ENCODE data around the gene PAX5.

Gene PAX5

DNA sequence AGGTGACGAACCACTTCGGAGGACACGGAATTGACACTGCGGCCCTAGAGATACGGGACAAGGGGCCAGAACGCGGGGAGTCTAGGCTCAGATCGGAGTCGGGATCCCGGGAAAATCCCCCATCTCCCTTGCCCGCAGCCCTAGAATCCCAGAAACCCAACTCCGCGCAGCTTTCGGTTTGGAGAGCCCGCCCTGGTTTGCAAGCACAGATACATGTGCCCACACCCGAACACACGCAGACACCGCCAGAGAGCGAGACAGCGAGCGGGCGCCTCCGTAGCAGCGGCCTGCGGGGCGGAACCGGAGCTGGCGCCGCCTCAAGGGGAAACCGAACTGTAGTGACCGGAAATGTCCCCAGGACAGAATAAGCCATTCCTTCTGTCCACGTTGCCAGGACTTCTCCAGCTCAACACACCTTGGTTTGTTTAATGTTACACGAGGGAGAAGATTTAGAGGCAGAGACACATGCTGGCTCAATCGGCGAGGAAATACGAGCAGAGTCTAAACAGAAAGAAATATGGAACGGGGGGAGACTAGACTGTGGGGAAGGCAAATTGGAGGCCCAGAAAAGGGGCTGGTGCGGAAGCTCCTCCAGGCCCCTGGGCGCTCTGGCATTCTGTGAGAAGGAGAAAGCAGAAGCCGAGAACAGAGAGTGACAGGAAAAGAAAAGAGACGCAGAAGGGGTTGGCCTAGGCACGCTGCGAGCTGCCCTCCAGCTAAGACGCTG, 2.9 kb upstream of the PAX5 start:
- DNase-seq = peak; percentile 86

DNA sequence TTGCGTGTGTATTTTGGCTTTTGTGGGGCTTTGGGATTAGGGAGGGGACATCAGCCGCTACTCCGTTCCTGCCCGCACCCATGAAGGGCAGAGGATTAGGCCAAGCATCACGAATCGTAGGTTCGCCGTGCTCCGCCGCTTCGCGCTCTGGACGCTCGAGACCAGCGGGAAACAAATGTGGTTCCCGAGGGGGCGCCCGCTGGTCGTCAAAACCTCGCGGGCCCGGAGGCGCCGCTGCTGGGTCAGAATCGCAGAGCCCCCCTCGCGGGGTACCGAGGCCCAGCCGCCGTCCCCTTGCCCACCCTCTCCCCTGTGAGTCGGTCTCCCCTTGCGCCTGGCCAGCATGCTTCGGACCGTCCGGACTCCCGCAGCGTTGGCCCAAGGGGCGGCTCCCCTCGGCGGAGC, 2.3 kb upstream of the PAX5 start:
- peak; percentile 72 for DNase-seq

DNA sequence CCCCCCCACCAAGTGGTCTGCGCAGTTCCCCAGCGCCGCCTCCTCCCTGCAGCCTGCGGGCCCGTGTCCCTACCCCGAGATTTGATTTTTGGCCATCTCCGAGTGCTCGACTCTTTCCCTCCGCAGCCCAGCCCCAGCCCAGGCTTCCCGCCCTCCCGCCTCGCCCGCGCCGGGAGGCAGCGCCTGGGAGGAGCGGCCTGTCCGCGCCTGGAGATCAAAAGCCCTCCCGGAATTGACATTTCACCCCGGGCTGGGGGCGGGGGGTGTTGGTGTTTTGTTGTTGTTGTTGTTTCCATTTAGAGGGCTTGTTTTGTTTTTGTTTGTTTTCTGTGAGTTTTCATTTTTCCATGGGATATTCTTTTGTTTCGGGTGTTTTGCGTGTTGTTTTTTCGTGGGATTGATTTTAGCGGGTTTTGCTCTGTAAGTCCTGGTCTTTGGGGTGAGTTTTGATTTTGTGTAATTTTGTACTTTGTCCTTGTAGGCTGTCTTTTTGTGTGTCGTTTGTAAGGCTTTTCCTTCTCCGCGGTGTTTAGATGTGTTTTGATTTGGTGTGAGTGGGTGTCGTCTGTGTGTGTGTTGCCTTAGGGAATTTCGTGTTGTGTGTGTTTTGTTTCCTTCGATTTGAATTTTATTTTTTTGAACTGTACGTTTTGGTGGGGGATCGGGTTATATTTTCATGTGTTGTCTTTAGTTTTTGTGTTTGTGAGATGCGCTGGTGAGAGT, 1.7 kb upstream of the PAX5 start:
- peak; percentile 65 for DNase-seq

DNA sequence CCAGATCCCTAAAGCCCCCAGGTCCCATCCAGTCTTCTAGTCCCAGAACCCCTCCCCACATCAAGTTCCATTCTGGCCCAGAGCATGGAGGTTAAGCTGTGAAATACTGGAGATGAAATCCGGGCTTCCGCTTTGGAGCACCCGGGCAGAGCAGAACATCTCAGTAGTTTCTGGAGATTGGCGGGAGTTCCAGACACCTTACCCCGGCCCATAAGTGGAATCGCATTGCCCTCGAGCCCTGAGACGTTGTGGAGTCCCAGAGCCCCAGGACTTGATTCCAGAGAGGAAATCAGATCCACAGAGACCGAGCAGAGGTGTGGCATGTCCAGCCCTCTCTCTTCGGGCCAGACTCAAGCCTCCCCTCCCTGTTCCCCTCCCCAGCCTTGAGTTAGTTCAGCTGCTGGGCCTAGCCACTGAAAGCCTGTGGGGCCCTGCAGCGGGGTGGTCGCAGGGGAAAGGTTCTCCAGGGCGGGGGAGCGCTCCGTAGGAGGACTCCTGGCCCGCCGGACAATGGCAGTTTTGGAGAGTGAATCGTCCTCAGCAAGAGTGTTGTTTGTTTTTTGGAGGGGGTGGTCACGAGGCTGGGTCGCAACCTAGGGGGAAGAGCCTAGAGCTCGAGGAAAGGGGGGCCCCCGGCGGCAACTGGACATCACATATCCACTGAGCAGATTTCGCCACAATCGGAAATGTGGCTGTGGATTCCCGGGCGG, 1.0 kb upstream of the PAX5 start:
- peak; percentile 75 for DNase-seq

DNA sequence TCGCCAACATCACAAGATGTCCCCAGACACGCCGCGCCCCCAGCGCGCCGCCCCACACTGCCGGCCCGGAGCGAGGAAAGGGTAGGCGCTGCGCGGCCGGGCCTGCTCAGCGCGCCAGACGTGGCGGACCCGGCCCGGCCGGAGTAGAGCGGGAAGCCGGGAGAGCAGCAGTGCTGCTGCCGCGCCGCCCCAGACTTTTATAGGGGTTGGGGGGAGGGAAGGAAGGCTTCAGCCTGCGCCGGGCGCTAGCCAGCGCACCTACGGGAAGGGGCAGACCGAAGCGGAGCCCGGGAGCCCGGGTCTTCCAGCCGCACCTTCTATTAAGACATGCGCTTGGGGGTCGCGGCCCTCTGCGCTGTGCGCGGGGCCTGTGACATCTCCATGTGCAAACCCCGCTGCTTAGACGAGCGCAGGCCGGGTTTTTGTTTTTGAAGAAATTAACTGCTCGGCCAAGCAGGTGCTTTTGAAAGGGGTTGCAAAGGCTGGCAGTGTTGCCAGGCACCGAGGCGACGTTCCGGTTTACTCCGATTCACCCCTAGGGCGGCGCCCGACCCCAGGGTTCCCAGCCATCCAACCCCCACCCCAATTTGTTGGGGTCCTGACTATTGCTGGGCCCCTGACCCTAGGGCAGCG, 353 bp upstream of the PAX5 start:
- DNase-seq = peak; percentile 80

DNA sequence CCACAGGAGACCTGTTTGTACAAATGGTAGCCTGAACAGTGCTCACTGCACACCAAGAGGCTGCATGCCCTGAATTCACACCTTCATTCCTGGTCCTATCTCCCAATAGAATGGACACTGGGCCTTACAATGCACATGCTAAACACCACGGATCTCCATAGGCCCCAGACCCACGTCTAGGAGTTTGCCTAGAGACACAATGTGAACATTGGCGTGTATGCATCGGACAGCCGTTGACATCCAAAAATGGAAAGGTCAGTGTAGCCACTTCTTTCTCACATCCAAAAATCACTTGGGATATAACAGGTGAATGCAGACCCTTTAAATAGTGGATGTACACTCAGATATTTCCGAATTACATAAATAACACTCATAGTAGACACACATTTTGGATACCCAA, 927 bp downstream of the PAX5 start:
- DNase-seq = no peak

DNA sequence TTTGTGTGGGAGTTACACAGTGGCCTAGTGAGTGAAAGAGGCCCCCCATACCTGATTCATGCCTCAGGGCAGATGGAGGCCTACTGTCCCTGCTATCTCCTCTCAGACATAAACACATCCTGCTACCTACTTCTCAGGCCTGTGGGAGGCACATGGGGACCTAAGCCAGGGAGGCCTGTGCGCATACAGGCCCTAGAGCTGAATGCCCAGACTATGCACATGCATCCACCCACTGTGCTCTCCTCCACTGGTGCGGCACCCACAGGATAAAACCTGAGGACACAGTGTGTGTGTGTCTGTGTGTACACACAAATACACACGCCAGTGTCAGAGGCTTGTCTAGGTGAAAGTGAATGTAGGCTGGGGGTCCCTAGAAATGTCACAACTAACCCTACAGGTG, 1.4 kb downstream of the PAX5 start:
- DNase-seq = peak; percentile 19

DNA sequence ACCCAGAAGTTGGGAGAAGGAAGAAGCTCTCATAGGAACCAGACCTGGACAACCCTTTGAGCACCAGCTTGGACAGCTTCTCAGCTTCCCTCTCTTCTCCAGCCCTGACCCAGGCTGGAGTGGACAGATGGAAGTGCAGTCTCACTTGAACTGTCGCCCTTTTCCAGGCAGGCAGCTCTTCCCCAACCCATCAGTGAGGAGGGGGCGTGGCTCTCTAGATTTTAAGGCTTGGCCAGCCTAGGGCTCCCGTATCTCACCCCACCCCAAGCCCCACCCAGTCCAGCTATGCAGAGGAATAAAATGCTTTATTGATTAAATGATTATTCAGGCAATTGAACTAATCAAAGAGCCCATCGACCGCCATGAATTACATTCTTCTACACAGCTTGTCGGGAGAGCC, 2.2 kb downstream of the PAX5 start:
- DNase-seq = no peak

DNA sequence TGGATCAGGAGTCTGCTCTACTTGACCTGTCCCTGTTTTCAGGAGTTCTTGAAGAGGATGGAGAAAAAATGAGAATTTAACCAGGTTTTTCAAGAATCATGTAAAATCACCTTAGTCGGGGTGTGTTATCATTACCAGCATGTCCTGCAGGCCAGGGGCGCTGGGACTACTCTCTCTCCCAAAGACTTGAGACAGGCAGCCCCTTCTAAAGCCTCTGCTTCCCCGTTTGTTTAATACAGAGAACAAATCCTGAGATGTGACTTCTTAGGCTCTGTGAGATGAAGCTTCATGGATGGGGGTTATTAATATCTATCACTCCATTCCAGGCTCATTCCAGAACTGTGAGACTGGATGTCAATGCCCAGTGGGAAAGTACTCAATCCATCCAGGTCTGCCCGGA, 3.0 kb downstream of the PAX5 start:
- DNase-seq = no peak

DNA sequence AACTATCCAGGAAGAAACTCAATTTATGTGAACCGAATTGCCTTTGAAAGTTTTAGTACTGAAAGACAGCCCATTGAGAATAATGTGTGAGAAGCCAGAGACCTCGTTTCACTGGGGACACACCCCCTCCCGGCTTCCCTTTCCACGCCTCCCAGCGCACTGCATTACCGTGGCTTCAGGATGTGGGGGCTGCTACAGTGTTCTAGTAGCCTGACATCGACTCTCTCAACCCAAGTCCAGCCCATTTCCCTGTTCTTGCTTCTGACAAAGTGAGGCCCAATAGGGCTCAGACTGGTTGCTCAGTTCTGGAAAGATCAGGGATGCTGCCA, 3.5 kb downstream of the PAX5 start:
- DNase-seq = no peak

DNA sequence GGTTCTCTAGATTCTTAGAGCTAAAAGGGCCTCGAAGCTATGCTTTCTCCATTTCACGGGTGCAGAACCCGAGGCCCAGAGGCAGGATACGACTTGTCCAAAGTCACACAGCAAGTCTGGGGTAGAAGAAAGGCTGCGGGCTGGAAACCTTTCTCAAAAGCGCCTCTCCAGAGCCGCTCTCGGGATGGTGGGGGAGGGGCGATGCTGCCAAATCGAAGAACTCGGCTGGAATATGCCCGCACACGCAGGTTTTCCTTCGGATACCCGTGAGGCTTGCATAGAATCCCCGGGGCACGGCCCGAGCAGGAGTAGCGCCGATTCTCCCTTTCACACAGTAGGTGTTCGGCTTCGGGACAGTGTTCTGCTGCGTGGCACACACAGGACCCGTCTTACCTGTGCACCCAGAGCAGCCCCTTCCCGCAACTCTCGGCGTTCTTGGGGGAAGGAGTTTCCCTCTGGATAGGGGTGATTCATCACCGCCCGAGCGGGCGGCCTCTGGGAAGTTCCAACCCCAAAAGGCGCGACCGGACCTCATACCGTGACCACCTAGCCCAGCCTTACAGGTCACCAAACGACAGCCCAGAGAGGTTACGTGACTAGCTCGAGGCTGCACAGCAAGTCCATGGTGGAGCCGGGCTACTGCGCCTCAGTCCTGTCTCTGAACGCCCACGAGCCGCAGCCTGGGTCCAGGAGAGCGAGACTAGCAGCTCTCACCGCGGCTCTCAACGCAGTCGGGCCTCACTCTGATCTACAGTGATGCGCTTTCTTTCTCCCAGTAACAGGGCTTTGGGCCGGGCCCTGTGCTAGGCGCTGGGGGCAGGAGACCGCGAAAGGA, 4.1 kb downstream of the PAX5 start:
- DNase-seq = no peak

DNA sequence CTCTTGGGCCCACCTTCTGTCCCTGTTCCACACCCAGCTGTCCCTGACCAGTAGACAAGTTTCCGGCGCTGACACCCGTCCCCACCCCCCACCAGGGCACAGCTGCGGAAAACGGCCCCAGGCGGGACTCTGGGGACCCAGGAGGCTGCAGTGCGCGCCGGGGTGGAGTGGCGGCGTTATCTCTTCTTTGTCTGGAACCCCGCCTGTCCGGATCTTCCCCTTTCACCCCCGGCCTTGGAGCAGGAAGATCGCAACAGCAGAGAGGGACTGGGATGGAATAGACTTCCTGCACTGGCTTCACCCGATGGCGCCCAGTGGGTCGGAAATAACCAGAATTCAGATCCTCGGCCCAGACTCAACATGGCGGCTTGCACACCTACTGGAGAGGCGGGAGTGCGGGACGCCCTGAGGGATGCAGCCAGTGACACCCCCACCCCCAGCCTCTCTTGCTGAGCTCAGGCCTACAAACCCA, 4.7 kb downstream of the PAX5 start:
- no peak for DNase-seq

DNA sequence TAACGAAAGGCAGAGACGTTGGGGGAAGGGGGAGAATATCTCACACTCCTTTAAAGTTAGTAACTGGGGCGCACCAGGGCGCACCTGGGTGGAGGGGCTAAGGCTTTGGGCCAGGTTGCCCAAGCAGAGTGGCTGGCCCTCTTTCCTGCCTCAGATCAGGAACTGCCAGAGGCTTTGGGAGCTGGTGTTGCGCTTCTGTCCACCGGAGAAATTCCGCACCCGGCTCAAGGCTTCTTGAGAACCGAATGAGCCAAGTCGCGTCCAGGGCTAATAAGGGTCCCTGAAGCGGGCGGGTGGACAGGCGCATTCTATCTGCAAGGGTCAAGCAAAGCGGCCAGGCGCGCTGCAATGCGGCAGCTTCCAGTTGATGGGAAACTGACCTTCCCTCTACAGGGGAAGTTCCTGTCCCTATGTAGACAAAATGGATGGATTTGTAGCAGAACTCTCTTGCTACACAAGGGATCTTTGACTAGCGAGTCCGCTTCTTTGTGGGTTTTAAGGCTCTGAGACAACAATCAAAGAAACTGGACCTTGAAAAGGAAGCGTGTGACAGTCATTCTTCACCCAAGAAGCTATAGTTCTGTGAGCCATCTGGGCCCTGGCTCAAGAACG, 5.5 kb downstream of the PAX5 start:
- no peak for DNase-seq

DNA sequence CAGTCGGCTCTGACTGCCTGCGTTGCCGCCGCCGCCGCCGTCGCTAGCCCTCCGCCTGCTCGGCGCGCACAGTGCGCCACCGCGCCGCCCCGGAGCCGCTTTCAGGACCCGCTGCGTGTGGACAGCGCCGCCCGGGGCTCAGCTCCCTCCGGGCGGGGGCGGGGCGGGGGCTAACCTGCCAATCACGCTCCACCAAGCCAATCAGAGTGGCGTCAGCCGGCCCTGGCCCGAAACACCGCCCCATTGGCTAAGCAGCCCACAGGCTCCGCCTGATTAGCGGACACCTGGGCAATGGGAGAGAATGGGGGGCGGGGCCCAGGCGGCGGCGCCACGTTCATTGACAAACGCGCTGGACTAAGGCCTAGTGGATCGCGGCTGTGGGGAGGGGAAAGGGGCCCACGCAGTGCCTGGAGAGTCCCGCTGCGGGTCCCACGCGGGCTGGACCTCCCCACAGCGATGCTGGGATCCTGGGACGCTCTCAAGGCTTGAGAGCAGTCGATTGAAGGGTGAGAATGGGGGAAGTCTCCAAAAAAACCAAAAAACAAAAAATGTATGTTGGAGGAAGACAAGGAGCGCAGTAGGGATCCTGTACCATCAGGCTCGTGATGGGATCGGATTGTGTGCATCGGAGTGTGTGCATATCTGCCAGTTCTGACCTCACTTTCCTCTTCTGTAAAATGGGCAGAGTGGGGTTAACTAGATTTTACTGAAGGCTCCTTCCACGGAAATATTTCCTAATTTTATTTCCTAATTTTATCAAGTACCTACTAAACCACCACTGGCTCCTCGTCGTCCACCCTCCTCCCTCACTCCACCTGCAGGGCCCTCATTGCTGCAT, 6.3 kb downstream of the PAX5 start:
- DNase-seq = peak; percentile 97

DNA sequence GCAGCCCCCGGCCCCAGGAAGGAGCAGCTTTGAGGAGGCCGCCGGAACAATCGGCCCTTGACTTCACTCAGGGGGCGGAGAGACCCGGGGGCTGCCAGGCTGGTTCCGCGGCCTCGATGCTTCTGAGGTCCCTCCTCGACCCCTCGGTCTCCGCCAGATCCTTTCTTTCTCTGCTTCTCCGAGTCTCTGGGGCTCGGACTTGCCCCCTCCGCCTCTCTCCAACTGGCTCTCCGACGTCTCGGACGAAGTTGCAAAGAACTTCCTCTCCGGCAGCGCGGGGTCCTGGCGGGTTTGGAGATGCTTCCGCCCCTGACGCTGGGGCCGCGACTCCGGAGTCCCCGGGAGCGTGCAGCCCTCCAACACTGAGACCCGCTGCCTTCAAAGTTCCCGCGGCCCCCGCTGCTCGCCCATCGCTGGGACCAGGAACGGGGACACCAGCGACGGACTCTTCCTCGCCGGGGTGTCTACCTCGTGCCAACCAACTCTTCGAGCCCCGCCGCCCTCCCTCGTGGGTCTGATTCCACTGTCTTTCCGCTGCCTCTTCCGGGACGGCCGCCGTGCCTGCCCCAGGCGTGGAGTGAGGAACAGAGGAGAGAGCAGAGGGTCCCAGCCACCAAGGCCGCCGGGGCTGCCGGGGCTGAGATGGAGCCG, 7.0 kb downstream of the PAX5 start:
- peak; percentile 60 for DNase-seq

DNA sequence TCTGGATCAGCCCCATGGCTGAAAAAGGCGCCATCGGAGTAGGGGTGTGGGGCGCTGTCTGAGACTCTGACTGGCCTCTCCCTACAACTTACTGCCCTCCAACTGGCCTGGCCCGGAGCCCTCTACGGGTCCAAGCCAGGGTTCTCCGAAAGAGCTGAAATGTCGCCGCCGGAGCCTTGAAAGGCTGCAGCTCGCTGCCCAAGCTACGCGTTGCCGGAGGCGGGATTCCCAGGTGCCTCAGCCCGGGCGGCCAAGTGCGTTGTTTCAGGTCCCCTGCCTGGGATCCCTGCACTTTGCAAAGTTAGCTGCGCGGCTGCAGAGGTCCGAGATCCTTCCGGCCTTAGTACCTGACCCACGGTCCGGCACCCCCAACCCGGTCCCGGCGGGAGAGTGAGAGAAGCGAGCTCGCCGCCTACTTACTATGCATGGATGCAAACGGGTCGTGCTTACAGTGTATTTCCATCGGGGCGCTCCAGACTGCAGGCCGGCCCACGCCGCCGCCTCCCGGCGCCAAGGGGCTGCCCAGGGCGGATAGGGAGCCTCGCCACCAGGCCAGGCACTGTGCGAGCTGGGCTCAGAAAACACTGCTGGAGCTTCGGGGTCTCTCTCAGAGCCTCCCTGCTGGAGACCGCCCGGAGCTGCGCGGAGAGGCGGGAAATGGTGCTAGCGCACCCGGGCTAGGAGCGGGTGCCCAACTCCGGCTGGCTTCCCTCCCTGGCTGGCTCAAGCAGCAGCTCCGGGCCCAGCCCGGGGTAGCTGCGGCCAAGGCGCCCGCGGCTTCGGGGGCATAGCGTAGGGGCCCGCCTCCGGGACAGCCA, 7.7 kb downstream of the PAX5 start:
- DNase-seq = peak; percentile 60

DNA sequence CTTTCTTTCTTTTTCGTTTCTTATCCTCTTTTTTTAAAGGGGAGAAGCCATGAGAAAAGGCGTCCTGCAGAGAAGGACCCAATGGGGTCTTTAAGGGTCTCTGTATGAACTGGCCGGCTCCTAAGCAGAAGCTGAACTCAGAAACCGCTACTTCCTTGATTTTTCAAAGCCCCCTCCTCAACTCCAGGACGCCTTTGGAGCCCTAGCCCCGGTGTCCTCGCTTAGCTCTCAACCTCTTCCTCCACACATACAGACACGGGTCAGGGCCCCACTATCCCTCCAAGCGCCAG, 8.3 kb downstream of the PAX5 start:
- no peak for DNase-seq

DNA sequence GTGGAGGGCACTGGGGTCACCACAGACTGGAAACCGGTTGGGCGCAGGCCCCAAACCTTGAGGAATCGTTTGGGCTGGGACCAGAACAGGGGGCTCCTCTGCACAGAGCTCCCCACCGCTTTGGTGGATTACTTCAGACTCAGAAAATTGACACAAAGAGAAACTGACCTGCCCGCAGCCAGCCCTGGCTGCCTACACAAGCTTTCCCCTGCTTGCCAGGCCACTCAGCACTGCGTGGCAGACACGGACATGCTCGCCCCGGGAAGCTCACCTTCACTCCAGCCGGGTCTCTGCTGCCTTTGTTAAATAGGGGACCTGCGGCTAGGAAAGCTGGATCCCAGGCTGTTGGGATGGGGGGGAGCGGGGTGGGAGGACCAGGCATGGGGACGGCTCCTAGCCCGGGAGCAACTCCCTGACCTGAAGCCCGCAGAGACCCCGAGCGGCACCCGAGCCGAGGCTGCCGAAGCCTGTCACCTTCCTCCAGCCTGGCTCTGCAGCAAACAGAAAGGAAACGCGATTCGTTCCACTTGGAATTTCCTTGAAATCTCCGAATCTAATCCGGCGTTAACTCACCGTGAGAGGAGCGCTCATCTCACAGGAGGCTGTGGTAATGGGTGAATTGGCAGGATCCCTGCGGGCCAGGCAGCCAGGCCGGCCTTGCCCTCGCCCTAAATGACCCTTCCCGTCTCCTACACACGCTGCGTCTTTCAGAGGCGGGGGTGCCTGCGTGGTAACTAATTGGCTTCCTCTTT, 8.8 kb downstream of the PAX5 start:
- DNase-seq = peak; percentile 45

DNA sequence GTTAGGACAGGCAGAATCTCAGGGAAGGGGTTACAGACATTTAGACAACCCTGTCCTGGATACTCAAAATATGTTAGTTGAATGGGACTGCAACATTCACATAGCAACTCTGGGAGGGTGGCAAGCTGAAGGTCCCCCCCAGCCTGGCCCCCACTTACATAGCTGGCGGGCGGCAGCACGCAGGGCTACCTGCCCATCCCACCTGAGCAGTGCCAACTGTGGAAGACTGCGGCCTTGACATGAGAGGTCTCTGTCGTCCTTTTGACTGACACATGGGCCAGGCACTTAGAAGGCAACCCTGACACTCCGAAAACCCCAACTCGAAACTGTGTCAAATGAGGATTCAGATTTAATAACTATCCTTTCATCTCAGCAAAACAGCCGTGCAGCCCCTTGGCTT, 16.5 kb downstream of the PAX5 start:
- DNase-seq = no peak
